HL-60/S4 treated with phorbol 12-myristate 13-acetate at 8.2 ng/mL for 4 days and 3 days (cell line): ENCODE measurements around the gene CAMSAP3.
"Not testable (repeated sequence)": the region's sequence is repeated elsewhere in the genome, so short reads cannot be mapped to it uniquely, and the experiment has no call there.

ENCODE experiments used
- in situ Hi-C: fragments of 300-500 bp; cut with MboI; formaldehyde crosslinking; loops from 2 replicates; pipeline ENCODE4 v1.15.0; 2022; ENCODE audit warnings: low sequenced_read_pairs

Gene CAMSAP3

GRCh38 chr19:7570761-7571160 is 24.9 kb upstream of the CAMSAP3 start:
- in situ Hi-C loops = no loop called here

DNA sequence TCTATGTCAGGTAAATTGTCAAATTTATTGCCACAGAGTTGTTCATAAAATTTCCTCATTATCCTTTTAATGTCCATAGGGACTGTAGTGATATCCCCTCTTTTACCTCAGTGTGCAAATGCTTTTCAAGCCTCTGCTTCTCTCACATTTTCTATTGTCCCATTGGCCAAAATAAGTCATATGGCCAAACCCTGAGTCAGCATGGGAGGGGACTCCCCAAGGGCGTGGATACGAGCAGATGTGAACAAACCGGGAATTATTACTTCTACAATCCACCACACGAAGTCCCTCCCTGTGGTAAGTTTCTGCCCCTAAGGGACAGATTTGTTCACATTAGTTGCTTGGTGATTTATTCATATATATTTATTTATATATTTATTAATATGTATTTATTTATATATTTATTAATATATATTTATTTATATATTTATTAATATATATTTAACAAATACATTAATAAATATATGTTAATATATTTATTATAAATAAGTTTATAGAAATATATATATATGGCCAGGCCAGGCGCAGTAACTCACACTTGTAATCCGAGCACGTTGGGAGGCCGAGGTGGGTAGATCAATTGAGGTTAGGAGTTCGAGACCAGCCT is 20.1 kb upstream of the CAMSAP3 start:
- in situ Hi-C loops = no loop called here

GRCh38 chr19:7577422-7577821 is 18.2 kb upstream of the CAMSAP3 start:
- in situ Hi-C loops = not testable (repeated sequence)

DNA sequence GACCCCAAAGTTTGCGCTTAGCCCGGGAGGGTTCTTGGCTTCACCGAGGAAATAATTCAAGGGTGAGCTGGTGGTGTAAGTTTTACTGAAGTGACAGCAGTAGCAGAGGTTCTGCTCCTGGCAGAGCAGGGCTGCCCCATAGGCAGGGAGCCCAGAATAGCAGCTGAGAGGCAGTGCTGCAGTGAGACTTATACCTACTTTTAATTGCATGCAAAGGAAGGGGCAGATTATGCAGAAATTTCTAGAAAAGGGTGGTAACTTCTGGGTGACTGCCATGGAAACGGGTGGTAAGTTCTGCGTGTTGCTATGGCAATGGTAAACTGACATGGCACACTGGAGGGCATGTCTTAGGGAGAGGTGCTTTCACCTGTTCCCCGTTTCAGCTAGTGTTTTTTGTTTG is 17.5 kb upstream of the CAMSAP3 start:
- in situ Hi-C loops = no loop called here

DNA sequence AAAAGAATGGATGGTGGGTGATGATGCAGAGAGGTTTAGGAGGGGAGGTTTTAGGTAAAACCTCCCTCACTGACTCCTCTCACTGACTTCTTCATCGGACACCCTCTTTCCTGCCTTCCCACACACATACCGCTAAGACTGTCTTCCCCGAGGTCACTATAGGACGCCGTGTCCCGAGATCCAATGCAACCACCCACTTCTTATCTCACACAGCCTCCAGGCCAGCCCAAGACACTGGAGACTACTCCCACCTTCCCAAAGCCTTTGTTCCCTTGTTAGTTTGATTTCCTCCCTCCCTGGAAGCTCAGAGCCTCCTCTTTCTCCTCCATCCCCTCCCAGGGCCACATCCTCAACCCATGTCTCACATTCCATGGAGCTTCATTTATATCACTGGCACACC is 16.5 kb upstream of the CAMSAP3 start:
- in situ Hi-C loops = no loop called here

DNA sequence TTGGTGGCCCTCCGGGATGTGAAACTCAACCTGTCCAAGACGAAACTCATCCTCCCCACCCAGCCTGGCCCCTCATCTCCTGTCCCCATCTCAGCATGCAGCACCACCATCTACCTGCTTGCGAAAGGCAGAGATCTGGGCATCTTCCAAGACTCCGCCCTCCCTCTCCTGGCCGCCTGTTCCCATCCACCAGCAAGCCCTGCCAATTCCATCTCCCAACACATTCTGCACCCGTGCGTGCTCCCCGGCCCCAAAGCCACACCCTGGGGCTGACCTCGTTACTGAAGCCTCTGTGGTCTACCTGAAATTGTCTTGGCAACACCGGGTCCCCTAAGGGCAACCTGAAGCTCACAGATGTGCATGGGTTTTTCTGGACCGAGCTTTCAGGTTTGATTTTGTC is 13.2 kb upstream of the CAMSAP3 start:
- in situ Hi-C loops = no loop called here

- in situ Hi-C loops = no loop called here
These were observed 5.8 kb upstream of the CAMSAP3 start for GRCh38 chr19:7589822-7590221.

GRCh38 chr19:7590256-7590655 is 5.4 kb upstream of the CAMSAP3 start:
- in situ Hi-C loops = no loop called here

- in situ Hi-C loops = no loop called here
These were observed 711 bp downstream of the CAMSAP3 start for GRCh38 chr19:7596211-7596937.

GRCh38 chr19:7597689-7598088 is 2.0 kb downstream of the CAMSAP3 start:
- in situ Hi-C loops = no loop called here

DNA sequence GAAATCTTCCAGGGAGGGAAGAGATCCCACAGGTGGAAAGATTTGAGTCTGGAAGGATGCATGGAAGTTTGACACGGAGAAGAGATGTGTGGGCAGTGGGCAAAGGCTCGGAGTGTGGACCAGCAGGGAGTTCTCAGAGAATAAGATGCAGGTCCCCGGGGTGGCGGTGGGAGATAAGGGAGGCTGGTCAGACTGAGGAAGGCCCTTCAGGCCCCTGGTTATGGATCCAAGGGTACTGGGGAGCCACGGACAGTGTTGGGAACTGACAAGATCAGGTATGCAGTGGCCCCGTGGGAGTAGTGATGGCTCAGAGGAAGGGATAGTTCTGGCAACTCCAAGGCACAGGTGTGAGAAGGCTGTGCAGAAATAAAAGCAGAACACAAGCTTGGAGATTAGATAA is 2.5 kb downstream of the CAMSAP3 start:
- in situ Hi-C loops = no loop called here

- in situ Hi-C loops = no loop called here
These were observed 5.1 kb downstream of the CAMSAP3 start for GRCh38 chr19:7600721-7601120.

GRCh38 chr19:7602240-7602934 is 6.7 kb downstream of the CAMSAP3 start:
- in situ Hi-C loops = no loop called here

GRCh38 chr19:7602935-7603497 is 7.4 kb downstream of the CAMSAP3 start:
- in situ Hi-C loops = no loop called here

DNA sequence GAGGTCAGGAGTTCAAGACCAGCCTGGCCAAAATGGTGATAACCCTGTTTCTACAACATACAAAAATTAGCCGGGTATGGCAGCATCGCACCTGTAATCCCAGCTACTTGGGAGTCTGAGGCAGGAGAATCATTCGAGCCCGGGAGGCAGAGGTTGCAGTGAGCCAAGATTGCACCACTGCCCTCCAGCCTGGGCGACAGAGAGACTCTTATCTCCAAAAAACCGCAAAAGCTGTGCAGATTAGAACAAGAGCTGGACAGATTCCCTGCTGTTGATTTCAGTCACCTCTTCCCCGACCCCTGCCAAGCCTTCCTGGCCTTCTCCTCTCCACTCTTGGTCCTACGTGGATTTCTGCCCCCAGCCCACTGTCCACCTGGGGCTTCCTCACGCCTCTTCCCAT is 8.3 kb downstream of the CAMSAP3 start:
- in situ Hi-C loops = no loop called here

- in situ Hi-C loops = no loop called here
These were observed 10.0 kb downstream of the CAMSAP3 start for GRCh38 chr19:7605490-7606222.

DNA sequence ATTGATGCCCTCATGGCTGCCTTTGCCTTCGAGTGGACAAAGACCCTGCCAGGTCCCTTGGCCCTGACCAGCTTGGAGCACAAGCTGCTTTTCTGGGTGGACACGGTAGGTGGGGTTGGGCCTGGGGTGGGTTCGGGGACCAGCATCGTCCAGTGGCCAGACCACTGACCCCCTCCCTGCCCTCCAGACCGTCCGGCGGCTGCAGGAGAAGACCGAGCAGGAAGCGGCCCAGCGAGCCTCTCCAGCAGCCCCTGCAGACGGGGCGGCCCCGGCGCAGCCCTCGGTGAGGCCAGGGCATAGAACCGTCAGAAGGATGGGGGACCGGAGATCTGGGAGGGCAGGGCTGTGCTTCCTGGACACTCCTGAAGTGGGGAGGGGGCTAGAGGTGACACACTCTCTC is 10.6 kb downstream of the CAMSAP3 start:
- in situ Hi-C loops = no loop called here

GRCh38 chr19:7607212-7607873 is 11.7 kb downstream of the CAMSAP3 start:
- in situ Hi-C loops = no loop called here

DNA sequence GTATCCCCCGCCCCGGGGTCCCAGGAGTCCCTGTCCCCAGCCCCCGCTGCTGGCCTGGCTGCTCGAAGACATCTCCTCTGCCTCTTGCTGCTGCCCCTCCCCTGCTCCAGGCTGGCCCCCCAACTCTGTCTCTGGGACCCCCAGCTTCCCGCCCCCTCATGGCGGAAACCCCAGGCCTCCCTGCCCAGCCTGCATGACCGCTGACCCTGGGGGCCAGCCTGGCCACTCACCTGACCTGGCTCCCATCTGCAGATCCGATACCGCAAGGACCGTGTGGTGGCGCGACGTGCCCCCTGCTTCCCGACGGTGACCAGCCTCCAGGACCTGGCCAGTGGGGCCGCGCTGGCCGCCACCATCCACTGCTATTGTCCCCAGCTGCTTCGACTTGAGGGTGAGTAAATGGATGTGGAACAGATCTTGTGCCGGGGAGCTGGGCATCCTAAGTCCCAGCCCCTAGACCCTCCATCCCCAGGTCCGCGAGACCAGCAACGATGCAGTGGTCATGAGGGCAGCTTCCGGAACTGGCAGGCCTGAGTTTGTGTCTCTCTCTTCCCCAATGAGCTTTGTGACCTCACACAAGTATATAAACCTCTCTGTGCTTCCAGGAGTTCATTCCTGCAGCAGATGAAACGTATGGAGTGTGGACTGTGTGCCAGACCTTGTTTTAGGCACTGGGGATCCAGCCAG is 12.4 kb downstream of the CAMSAP3 start:
- in situ Hi-C loops = no loop called here
